A549 (cell line): ENCODE measurements around the gene PRSS36. TPM values are rescaled to one million over a fixed set of nuclear protein-coding genes. Genes with fewer than 3 reads are reported as not detected.
"Not testable (repeated sequence)": the region's sequence is repeated elsewhere in the genome, so short reads cannot be mapped to it uniquely, and the experiment has no call there.

Experiments used
- ATAC-seq, 2 experiments: fragments of 200-7000 bp in 1 of 2; fragments of >200 bp in 1 of 2; cut with Nextera tagmentation in 1 of 2; cut with Tn5 transposase in 1 of 2; 3 replicates each; pipeline versions ENCODE4 v1.8.0 to v1.9.1; 2018 to 2020; ENCODE audit warnings: mild to moderate bottlenecking in 1 of 2, moderate library complexity in 1 of 2
- CTCF ChIA-PET: fragments of 300-600 bp; sonication (Branson Sonifier 250); formaldehyde crosslinking; extraction: SDS; loops from one replicate; lab custom pipeline; 2021; ENCODE audit warnings: antibody characterized with exemption, inconsistent platforms; lab: Yijun Ruan, JAX
- POLR2A ChIA-PET: fragments of 350-600 bp; formaldehyde crosslinking; extraction: SDS; loops from one replicate; lab custom pipeline; 2021; ENCODE audit warnings: antibody characterized with exemption, inconsistent platforms; lab: Yijun Ruan, JAX
- DNase-seq, 2 experiments: peaks; one replicate each; pipeline versions ENCODE4 v3.0.0 to v3.0.0-alpha.2; 2011 to 2016; ENCODE audit warnings: low read depth in 1 of 2, low spot score in 1 of 2
- FAIRE-seq: peaks from 2 replicates; lab custom pipeline; 2011; peaks lifted over from hg19 to GRCh38; lab: Jason Lieb, UNC
- H3K27ac ChIP-seq, 2 experiments: fragments of >200 bp; sonication (Bioruptor Twin); formaldehyde crosslinking; 3 replicates each; pipeline ENCODE4 v1.5.1; 2016 to 2017
- H3K4me1 ChIP-seq: fragments of >200 bp; sonication (Bioruptor Twin); formaldehyde crosslinking; 3 replicates; pipeline ENCODE4 v1.6.1; 2016
- H3K4me2 ChIP-seq: fragments of >200 bp; sonication (Bioruptor Twin); formaldehyde crosslinking; 3 replicates; pipeline ENCODE4 v1.6.1; 2016
- H3K4me3 ChIP-seq: fragments of >200 bp; sonication (Bioruptor Twin); formaldehyde crosslinking; 3 replicates; pipeline ENCODE4 v1.5.1; 2016
- H3K9me3 ChIP-seq: fragments of >200 bp; sonication (Bioruptor Twin); formaldehyde crosslinking; 3 replicates; pipeline ENCODE4 v1.6.1; 2016
- CEBPB ChIP-seq, 2 experiments: fragments of >200 bp in 1 of 2; sonication (Bioruptor Twin) in 1 of 2; formaldehyde crosslinking in 1 of 2; IDR thresholded peaks; 2 replicates each; pipeline ENCODE4 v1.6.1; 2012 to 2016
- EP300 ChIP-seq, 2 experiments: fragments of >200 bp; sonication (Bioruptor Twin); formaldehyde crosslinking; IDR thresholded peaks; 2 replicates in 1 of 2; 3 replicates in 1 of 2; pipeline ENCODE4 v1.6.1; 2016 to 2017
- ESRRA ChIP-seq: fragments of 150-350 bp; IDR thresholded peaks from 2 replicates; pipeline ENCODE4 v1.6.1; 2014; ENCODE audit warnings: mild to moderate bottlenecking, low read length, borderline replicate concordance
- FOSB ChIP-seq: fragments of 250-450 bp; sonication (Bioruptor Pico); IDR thresholded peaks from 2 replicates; pipeline ENCODE4 v1.5.0; 2020; ENCODE audit warnings: mild to moderate bottlenecking, moderate library complexity
- FOXS1 ChIP-seq: fragments of 250-450 bp; sonication (Bioruptor Pico); IDR thresholded peaks from 2 replicates; pipeline ENCODE4 v1.5.0; 2020; ENCODE audit warnings: mild to moderate bottlenecking, moderate library complexity
- HDAC2 ChIP-seq: fragments of 200-600 bp; sonication (generic); IDR thresholded peaks from 2 replicates; pipeline ENCODE4 v1.6.1; 2016
- HOXA7 ChIP-seq: fragments of 250-450 bp; sonication (Bioruptor Pico); IDR thresholded peaks from 2 replicates; pipeline ENCODE4 v1.5.0; 2020; ENCODE audit warnings: mild to moderate bottlenecking, moderate library complexity
- JUNB ChIP-seq: fragments of >200 bp; sonication (Bioruptor Twin); formaldehyde crosslinking; IDR thresholded peaks from 2 replicates; pipeline ENCODE4 v1.6.1; 2016
- KDM1A ChIP-seq: fragments of 200-600 bp; sonication (generic); IDR thresholded peaks from 2 replicates; pipeline ENCODE4 v1.6.1; 2016; ENCODE audit warnings: low read depth, mild to moderate bottlenecking
- KDM5A ChIP-seq: fragments of 200-600 bp; sonication (generic); IDR thresholded peaks from 2 replicates; pipeline ENCODE4 v1.6.1; 2016; ENCODE audit warnings: antibody characterized with exemption, mild to moderate bottlenecking
- MYC ChIP-seq: IDR thresholded peaks from 2 replicates; pipeline ENCODE4 v1.6.1; 2012; ENCODE audit warnings: mild to moderate bottlenecking, inconsistent platforms, low read length, improper control_type of control experiment, borderline replicate concordance
- NFE2L2 ChIP-seq: fragments of 150-350 bp; conservative IDR thresholded peaks from 2 replicates; pipeline ENCODE4 v1.6.1; 2014; ENCODE audit warnings: low read length
- RAD21 ChIP-seq, 2 experiments: fragments of >200 bp in 1 of 2; sonication (Bioruptor Twin) in 1 of 2; formaldehyde crosslinking in 1 of 2; IDR thresholded peaks in 1 of 2; conservative IDR thresholded peaks in 1 of 2; 2 replicates in 1 of 2; 3 replicates in 1 of 2; pipeline ENCODE4 v1.6.1; 2012 to 2018; ENCODE audit warnings: inconsistent platforms in 1 of 2
- SMC3 ChIP-seq: fragments of >200 bp; sonication (Bioruptor Twin); formaldehyde crosslinking; IDR thresholded peaks from 3 replicates; pipeline ENCODE4 v1.6.1; 2018; ENCODE audit warnings: inconsistent platforms
- TFCP2L1 ChIP-seq: fragments of 250-450 bp; sonication (Bioruptor Pico); IDR thresholded peaks from 2 replicates; pipeline ENCODE4 v1.5.0; 2021; ENCODE audit warnings: mild to moderate bottlenecking
- TP53 ChIP-seq: fragments of 250-450 bp; sonication (Bioruptor Pico); IDR thresholded peaks from 2 replicates; pipeline ENCODE4 v1.5.0; 2021; ENCODE audit warnings: mild to moderate bottlenecking, moderate library complexity
- ZFP36 ChIP-seq: fragments of 450-650 bp; IDR thresholded peaks from 2 replicates; pipeline ENCODE4 v1.6.1; 2014; ENCODE audit warnings: borderline replicate concordance; ENCODE audit not compliant: partially characterized antibody
- ZSCAN20 ChIP-seq: fragments of 250-450 bp; sonication (Bioruptor Pico); IDR thresholded peaks from 2 replicates; pipeline ENCODE4 v1.8.0; 2022; ENCODE audit warnings: mild to moderate bottlenecking, moderate library complexity
- WGBS: methylation state at CpG from one replicate; pipeline ENCODE4 v1.1.6; 2017; ENCODE audit errors: missing lambda C conversion rate; 5-methylcytosine and 5-hydroxymethylcytosine counted together
- polyA plus RNA-seq, 4 experiments: library from polyadenylated mRNA; depleted of rRNA in 3 of 4; stranded (reverse); fragments of >200 nt; fragmentation: RNase III in 1 of 4; extraction: RNeasy Plus Mini Kit Qiagen cat#74134 plus additional on column Dnase treatment in 1 of 4; gene quantifications; 2 replicates in 3 of 4; 3 replicates in 1 of 4; pipeline ENCODE4 v1.2.3, GENCODE V29; 2011 to 2017
- TF ChIP-seq, protein P1 (sequence below): IDR thresholded peaks from 2 replicates; pipeline ENCODE4 v1.6.1; 2012
- TF ChIP-seq, protein P2 (sequence below): fragments of 150-350 bp; IDR thresholded peaks from 2 replicates; pipeline ENCODE4 v1.6.1; 2014; ENCODE audit warnings: low read depth, mild to moderate bottlenecking, low read length
- TF ChIP-seq, protein P3 (sequence below): fragments of 250-450 bp; sonication (Bioruptor Pico); IDR thresholded peaks from 2 replicates; pipeline ENCODE4 v1.5.0; 2020; ENCODE audit warnings: low read depth, mild to moderate bottlenecking, moderate library complexity
- TF ChIP-seq, protein P4 (sequence below): fragments of >200 bp; sonication (Bioruptor Twin); formaldehyde crosslinking; IDR thresholded peaks from 2 replicates; pipeline ENCODE4 v1.6.1; 2016

PRSS36 gene
- polyA plus RNA-seq, 2 of the 4 experiments (the other 2 are of a cell fraction), result 0.41 to 0.75 TPM

DNA sequence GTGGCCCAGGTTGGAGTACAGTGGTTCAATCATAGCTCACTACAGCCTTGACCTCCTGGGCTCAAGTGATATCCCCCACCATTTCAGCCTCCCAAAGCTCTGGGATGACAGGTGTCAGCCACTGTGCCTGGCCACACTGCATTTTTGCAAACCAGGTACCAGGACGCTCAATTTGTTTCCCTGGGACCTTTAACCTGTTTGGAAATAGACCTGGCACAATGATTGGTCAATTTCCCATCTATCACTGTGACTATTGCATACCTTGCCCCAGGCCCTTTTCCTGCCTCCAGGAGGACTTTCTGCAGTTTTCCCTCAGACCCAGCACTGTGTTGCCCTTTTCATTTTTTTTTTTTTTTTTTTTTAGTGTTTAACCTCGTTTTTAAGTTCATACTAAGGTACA is 19.0 kb upstream of the PRSS36 start:
- no peak overlapping the region for H3K4me3 ChIP-seq
- 39% methylated on average over 2 of the region's 2 CpGs for WGBS
- FAIRE-seq (no peak), ATAC-seq (peak in 1 of 2 experiments; percentile 69; a peak in 3 of 6 replicates), DNase-seq (no peak)
- ChIA-PET CTCF (interaction anchor here (1.3 to 1.6 kb wide), 2 partner anchors 15 to 27 kb away, joined by 5 read pairs; no protein-coding TSS in a partner anchor), POLR2A (interaction anchor here (1.2 kb wide), 1 partner anchor 11 kb away, joined by 4 read pairs; the partner anchor contains the start of gene FUS)
- H3K27ac ChIP-seq, result no peak overlapping the region
- H3K4me2 ChIP-seq, result no peak overlapping the region
- H3K9me3 ChIP-seq, result no peaks in the 10 kb centered on the region
- TF ChIP-seq RAD21 (conservative IDR thresholded peaks at IDR 0.05 in 1 of 2, IDR thresholded peaks at IDR 0.05 in 1 of 2) (no peak), TP53 (CRISPR knock-in tag) (no peak)
- TF ChIP-seq, all 56 proteins: peak for 0
- H3K4me1 ChIP-seq, result no peaks in the 10 kb centered on the region

DNA sequence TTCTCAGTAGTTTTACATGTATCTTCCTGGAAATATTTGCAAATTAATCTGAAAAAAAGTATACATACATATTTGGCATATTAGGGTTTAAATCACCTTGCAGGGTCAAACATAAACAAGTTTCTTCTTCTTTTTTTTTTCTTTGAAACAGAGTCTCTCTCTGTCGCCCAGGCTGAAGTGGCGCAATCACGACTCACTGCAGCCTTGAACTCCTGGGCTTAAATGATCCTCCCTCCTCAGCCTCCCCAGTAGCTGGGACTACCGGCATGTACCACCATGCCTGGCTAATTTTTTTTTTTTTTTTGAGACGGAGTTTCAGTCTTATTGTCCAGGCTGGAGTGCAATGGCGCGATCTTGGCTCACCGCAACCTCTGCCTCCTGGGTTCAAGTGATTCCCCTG is 17.4 kb upstream of the PRSS36 start:
- TF ChIP-seq EP300 (IDR thresholded peaks at IDR 0.05) (no peak), HDAC2 (no peak), MYC (no peak), SMC3 (no peak), CEBPB (IDR thresholded peaks at IDR 0.05) (peak in 1 of 2 experiments; percentile 27; a peak in 1 of 4 replicates), ESRRA (no peak)
- TF ChIP-seq, protein P1, sequence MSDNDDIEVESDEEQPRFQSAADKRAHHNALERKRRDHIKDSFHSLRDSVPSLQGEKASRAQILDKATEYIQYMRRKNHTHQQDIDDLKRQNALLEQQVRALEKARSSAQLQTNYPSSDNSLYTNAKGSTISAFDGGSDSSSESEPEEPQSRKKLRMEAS, result no peak
- Histone ChIP-seq H3K4me2 (no peak overlapping the region), H3K9me3 (no peaks in the 10 kb centered on the region), H3K4me3 (no peak overlapping the region), H3K27ac (no peak overlapping the region), H3K4me1 (no peaks in the 10 kb centered on the region)
- ChIA-PET CTCF (interaction anchor here (1.6 to 2.5 kb wide), 2 partner anchors 16 to 182 kb away, joined by 5 to 6 read pairs; partner anchors contain the start of gene HSD3B7), POLR2A (no interaction called here)
- no peak for ATAC-seq
- DNase-seq, result no peak
- no peak for FAIRE-seq
- 82% methylated on average over 8 of the region's 8 CpGs for WGBS

DNA sequence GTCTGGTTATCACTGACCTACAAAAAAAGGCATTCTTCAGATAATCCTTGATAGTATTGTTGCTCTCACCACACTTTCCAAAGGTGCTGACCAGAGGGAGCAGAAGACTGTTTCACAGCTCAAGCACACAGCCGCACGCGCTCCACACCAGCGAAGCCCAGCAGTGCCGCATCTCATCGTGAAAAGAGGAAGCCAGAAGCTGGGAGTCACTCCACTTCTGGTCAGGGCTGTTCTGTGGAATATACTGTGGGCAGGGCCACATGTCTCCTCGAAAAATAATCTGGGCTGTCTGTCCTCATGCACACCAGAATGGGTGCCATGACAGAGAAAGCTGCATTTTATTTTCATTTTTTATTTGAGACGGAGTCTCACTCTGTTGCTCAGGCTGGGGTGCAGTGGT is 7.3 kb upstream of the PRSS36 start:
- ATAC-seq (no peak), FAIRE-seq (no peak), DNase-seq (no peak)
- Histone ChIP-seq H3K27ac (no peak overlapping the region), H3K4me3 (no peak overlapping the region), H3K9me3 (no peaks in the 10 kb centered on the region), H3K4me2 (no peak overlapping the region), H3K4me1 (no peaks in the 10 kb centered on the region)
- no peak for TF ChIP-seq ZFP36
- no peak for TF ChIP-seq KDM1A
- TF ChIP-seq, protein P2, sequence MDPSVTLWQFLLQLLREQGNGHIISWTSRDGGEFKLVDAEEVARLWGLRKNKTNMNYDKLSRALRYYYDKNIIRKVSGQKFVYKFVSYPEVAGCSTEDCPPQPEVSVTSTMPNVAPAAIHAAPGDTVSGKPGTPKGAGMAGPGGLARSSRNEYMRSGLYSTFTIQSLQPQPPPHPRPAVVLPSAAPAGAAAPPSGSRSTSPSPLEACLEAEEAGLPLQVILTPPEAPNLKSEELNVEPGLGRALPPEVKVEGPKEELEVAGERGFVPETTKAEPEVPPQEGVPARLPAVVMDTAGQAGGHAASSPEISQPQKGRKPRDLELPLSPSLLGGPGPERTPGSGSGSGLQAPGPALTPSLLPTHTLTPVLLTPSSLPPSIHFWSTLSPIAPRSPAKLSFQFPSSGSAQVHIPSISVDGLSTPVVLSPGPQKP, result no peak
- ChIA-PET POLR2A (interaction anchor here (0.7 to 2.0 kb wide), 3 partner anchors 22 to 39 kb away, joined by 5 to 10 read pairs (median 6); partner anchors contain the start of genes FUS and KAT8), CTCF (interaction anchor here (0.6 to 4.6 kb wide), 10 partner anchors 7 to 712 kb away, joined by 3 to 46 read pairs (median 4); no protein-coding TSS in a partner anchor)
- WGBS, result 72% methylated on average over 8 of the region's 8 CpGs

DNA sequence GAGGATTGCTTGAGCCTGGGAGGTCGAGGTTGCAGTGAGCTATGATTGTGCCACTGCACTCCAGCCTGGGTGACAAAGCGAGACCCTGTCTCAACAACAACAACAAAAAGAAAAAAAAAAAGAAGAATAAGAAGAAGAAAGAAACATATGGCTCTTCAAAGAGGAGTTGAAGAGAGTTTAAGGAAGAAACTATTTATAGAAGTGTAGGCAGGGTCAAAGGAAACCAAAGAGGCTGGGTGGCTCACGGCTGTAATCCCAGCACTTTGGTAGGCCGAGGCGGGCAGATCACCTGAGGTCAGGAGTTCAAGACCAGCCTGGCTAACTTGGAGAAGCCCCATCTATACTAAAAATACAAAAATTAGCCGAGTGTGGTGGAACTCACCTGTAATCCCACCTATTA is 1.1 kb upstream of the PRSS36 start:
- ATAC-seq, FAIRE-seq, DNase-seq, H3K9me3 ChIP-seq, H3K27ac ChIP-seq, H3K4me1 ChIP-seq, POLR2A ChIA-PET, H3K4me2 ChIP-seq, H3K4me3 ChIP-seq: not testable (repeated sequence)
- CTCF ChIA-PET, result interaction anchor here (0.8 to 4.5 kb wide), 4 partner anchors 9 to 293 kb away, joined by 3 to 20 read pairs (median 4); no protein-coding TSS in a partner anchor
- 66% methylated on average over 6 of the region's 6 CpGs for WGBS

DNA sequence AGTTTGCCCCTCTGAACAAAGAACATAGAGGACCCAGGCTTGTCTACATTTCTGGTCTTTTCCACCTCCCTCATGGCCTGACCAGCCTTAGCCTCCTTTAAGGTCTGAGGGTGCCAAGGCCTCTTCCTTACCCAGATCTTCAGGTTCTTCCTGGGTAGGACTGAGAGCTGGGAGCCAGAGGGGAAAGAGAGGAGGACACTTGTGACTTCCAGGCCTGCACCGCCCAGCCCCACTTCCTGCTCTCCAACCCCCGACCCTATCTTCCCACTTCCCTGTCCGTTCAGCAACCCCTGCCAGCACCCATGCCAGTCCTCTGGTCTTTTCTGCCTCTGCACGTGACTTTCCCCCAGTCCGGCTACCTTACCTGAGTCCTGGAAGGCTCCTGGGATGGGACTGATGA is 534 bp downstream of the PRSS36 start:
- ChIA-PET POLR2A (no interaction called here), CTCF (interaction anchor here (1.0 to 1.3 kb wide), 2 partner anchors 15 to 164 kb away, joined by 3 to 7 read pairs; partner anchors contain the start of gene HSD3B7)
- 81% methylated on average over 5 of the region's 5 CpGs for WGBS
- Histone ChIP-seq H3K9me3 (no peaks in the 10 kb centered on the region), H3K4me2 (no peak overlapping the region), H3K4me3 (no peak overlapping the region), H3K4me1 (0 out of 3 replicates have a peak, but pooled peaks cover 3% of the 10 kb centered on the region), H3K27ac (no peak overlapping the region)
- peak in 1 of 2 experiments; percentile 28; a peak in 3 of 6 replicates for ATAC-seq
- FAIRE-seq, result no peak
- DNase-seq, result no peak
- no peak for TF ChIP-seq JUNB
- TF ChIP-seq, protein P2, result no peak
- TF ChIP-seq FOSB, result no peak
- no peak for TF ChIP-seq SMC3
- TF ChIP-seq ZSCAN20, result no peak
- TF ChIP-seq NFE2L2, result no peak
- no peak for TF ChIP-seq TFCP2L1 (CRISPR knock-in tag)
- TF ChIP-seq, protein P3, sequence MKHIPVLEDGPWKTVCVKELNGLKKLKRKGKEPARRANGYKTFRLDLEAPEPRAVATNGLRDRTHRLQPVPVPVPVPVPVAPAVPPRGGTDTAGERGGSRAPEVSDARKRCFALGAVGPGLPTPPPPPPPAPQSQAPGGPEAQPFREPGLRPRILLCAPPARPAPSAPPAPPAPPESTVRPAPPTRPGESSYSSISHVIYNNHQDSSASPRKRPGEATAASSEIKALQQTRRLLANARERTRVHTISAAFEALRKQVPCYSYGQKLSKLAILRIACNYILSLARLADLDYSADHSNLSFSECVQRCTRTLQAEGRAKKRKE, result no peak
- TF ChIP-seq HOXA7, result no peak
- TF ChIP-seq, protein P4, sequence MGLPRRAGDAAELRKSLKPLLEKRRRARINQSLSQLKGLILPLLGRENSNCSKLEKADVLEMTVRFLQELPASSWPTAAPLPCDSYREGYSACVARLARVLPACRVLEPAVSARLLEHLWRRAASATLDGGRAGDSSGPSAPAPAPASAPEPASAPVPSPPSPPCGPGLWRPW, result no peak
- TF ChIP-seq ZFP36, result no peak
- TF ChIP-seq MYC, result no peak
- TF ChIP-seq CEBPB (IDR thresholded peaks at IDR 0.05), result no peak
- no peak for TF ChIP-seq FOXS1 (CRISPR knock-in tag)
- no peak for TF ChIP-seq HDAC2
- TF ChIP-seq KDM5A, result no peak
